HCT116 (cell line): ENCODE results near the gene TMA7. TPM values are rescaled to one million over a fixed set of nuclear protein-coding genes. Genes with fewer than 3 reads are reported as not detected.
A peak's percentile ranks its signal among the peaks of the same experiment; 100 is the strongest.

Experiments
- ATAC-seq: fragments of 200-7000 bp; cut with Tn5 transposase; 2 replicates; pipeline ENCODE4 v1.9.1; 2020; ENCODE audit warnings: mild to moderate bottlenecking, moderate library complexity
- BruUV-seq: library from RNA; stranded (reverse); fragments of 400-500 nt; replicated peaks from 2 replicates; lab custom pipeline; 2021; lab: Mats Ljungman, UMichigan
- CTCF ChIA-PET: fragments of 300-600 bp; sonication (Branson Sonifier 250); formaldehyde crosslinking; loops from one replicate; lab custom pipeline; 2021; ENCODE audit warnings: antibody characterized with exemption; lab: Charles Lee
- POLR2A ChIA-PET: fragments of 300-600, 350-600 bp; sonication (Branson Sonifier 250); formaldehyde crosslinking; loops from one replicate; lab custom pipeline; 2021; ENCODE audit warnings: antibody characterized with exemption; lab: Charles Lee
- RAD21 ChIA-PET, 2 experiments: fragments of 300-600 bp; sonication (Branson Sonifier 250); formaldehyde crosslinking; loops; one replicate each; lab custom pipeline; 2023; ENCODE audit warnings: low total read pairs in 2 of 2; ENCODE audit not compliant: uncharacterized antibody in 2 of 2, unreplicated experiment in 2 of 2, low non-redundant PET in 1 of 2; lab: Charles Lee
- DNase-seq: peaks from one replicate; pipeline ENCODE4 v3.0.0-alpha.2; 2010; ENCODE audit warnings: low read depth, low spot score
- H2AFZ ChIP-seq: fragments of 200-600 bp; shearing (Covaris generic), sonication (generic); 2 replicates; pipeline ENCODE4 v1.6.1; 2017; ENCODE audit warnings: low read depth, mixed run types, mixed read lengths, antibody characterized with exemption, low read length; ENCODE audit not compliant: poor library complexity, severe bottlenecking
- H3K27ac ChIP-seq: 2 replicates; pipeline ENCODE4 v1.5.1; 2012; ENCODE audit warnings: low read depth, low read length
- H3K27me3 ChIP-seq: fragments of 200-600 bp; sonication (generic); 2 replicates; pipeline ENCODE4 v1.6.1; 2016; ENCODE audit warnings: mixed run types, low read length, mixed read lengths; ENCODE audit not compliant: insufficient read depth
- H3K36me3 ChIP-seq, 2 experiments: fragments of 200-500 bp in 1 of 2; fragments of 200-600 bp in 1 of 2; sonication (Bioruptor generic) in 1 of 2; sonication (generic) in 1 of 2; 2 replicates each; pipeline versions ENCODE4 v1.5.1 to v1.6.1; 2014 to 2016; ENCODE audit warnings: low read length in 2 of 2, inconsistent platforms in 1 of 2, mixed read lengths in 1 of 2, mixed run types in 1 of 2; ENCODE audit not compliant: insufficient read depth in 2 of 2, control insufficient read depth in 1 of 2
- H3K4me1 ChIP-seq, 2 experiments: fragments of 200-600 bp in 1 of 2; sonication (generic) in 1 of 2; 2 replicates each; pipeline versions ENCODE4 v1.5.1 to v1.6.1; 2012 to 2017; ENCODE audit warnings: low read length in 2 of 2, inconsistent platforms in 1 of 2, mild to moderate bottlenecking in 1 of 2, mixed read lengths in 1 of 2, mixed run types in 1 of 2, moderate library complexity in 1 of 2; ENCODE audit not compliant: insufficient read depth in 2 of 2, control insufficient read depth in 1 of 2
- H3K4me2 ChIP-seq: fragments of 200-600 bp; sonication (generic); 2 replicates; pipeline ENCODE4 v1.6.1; 2017; ENCODE audit warnings: mixed run types, low read length, mixed read lengths
- H3K4me3 ChIP-seq, 2 experiments: fragments of 200-600 bp in 1 of 2; sonication (generic) in 1 of 2; replicated peaks in 1 of 2; 2 replicates each; pipeline ENCODE4 v1.5.1; 2011 to 2016; ENCODE audit warnings: low read length in 2 of 2, control low read depth in 1 of 2, low read depth in 1 of 2, mild to moderate bottlenecking in 1 of 2, mixed read lengths in 1 of 2, mixed run types in 1 of 2
- H3K79me2 ChIP-seq: fragments of 200-600 bp; sonication (generic); 2 replicates; pipeline ENCODE4 v1.6.1; 2017; ENCODE audit warnings: mild to moderate bottlenecking, mixed run types, low read length, moderate library complexity, mixed read lengths; ENCODE audit not compliant: insufficient read depth
- H3K9ac ChIP-seq: fragments of 200-600 bp; sonication (generic); 2 replicates; pipeline ENCODE4 v1.6.1; 2016; ENCODE audit warnings: low read length, mixed read lengths
- H3K9me2 ChIP-seq: fragments of 200-600 bp; sonication (generic), shearing (Covaris generic); 2 replicates; pipeline ENCODE4 v1.6.1; 2017; ENCODE audit warnings: mixed run types, mild to moderate bottlenecking, moderate library complexity; ENCODE audit not compliant: insufficient read depth
- H3K9me3 ChIP-seq, 2 experiments: fragments of 200-500 bp in 1 of 2; fragments of 200-600 bp in 1 of 2; sonication (Bioruptor generic) in 1 of 2; sonication (generic) in 1 of 2; 2 replicates each; pipeline ENCODE4 v1.6.1; 2014 to 2017; ENCODE audit warnings: low read length in 2 of 2, mixed read lengths in 2 of 2, inconsistent platforms in 1 of 2, low read depth in 1 of 2, mild to moderate bottlenecking in 1 of 2, mixed run types in 1 of 2, moderate library complexity in 1 of 2; ENCODE audit not compliant: control insufficient read depth in 1 of 2, insufficient read depth in 1 of 2
- H4K20me1 ChIP-seq: fragments of 200-600 bp; sonication (generic), shearing (Covaris generic); 2 replicates; pipeline ENCODE4 v1.6.1; 2017; ENCODE audit warnings: mixed run types, mild to moderate bottlenecking, moderate library complexity; ENCODE audit not compliant: insufficient read depth
- CTCF ChIP-seq, 3 experiments: fragments of 200-600 bp in 1 of 3; sonication (generic) in 1 of 3; IDR thresholded peaks in 2 of 3; conservative IDR thresholded peaks in 1 of 3; 2 replicates each; pipeline ENCODE4 v1.5.1; 2012 to 2017; ENCODE audit warnings: low read depth in 2 of 3, low read length in 2 of 3, antibody characterized with exemption in 1 of 3, borderline replicate concordance in 1 of 3, control low read depth in 1 of 3, mild to moderate bottlenecking in 1 of 3, mixed read lengths in 1 of 3, mixed run types in 1 of 3, moderate library complexity in 1 of 3; ENCODE audit not compliant: insufficient read depth in 1 of 3
- ELF1 ChIP-seq: IDR thresholded peaks from 2 replicates; pipeline ENCODE4 v1.6.1; 2012; ENCODE audit warnings: low read depth, borderline replicate concordance
- FOSL1 ChIP-seq: IDR thresholded peaks from 2 replicates; pipeline ENCODE4 v1.6.1; 2012; ENCODE audit warnings: low read depth
- JUND ChIP-seq: IDR thresholded peaks from 2 replicates; pipeline ENCODE4 v1.6.1; 2012
- POLR2AphosphoS5 ChIP-seq: IDR thresholded peaks from 2 replicates; pipeline ENCODE4 v1.6.1; 2011; ENCODE audit warnings: mild to moderate bottlenecking, low read depth, low read length, moderate library complexity
- SP1 ChIP-seq: IDR thresholded peaks from 2 replicates; pipeline ENCODE4 v1.6.1; 2012; ENCODE audit warnings: low read depth
- SRF ChIP-seq: IDR thresholded peaks from 2 replicates; pipeline ENCODE4 v1.6.1; 2012; ENCODE audit warnings: low read depth
- YY1 ChIP-seq: IDR thresholded peaks from 2 replicates; pipeline ENCODE4 v1.6.1; 2011; ENCODE audit warnings: low read length, low read depth, moderate library complexity, mild to moderate bottlenecking; ENCODE audit not compliant: insufficient replicate concordance; ENCODE audit errors: extremely low read depth
- ZBTB33 ChIP-seq: IDR thresholded peaks from 2 replicates; pipeline ENCODE4 v1.6.1; 2011; ENCODE audit warnings: mild to moderate bottlenecking, low read length, moderate library complexity; ENCODE audit not compliant: insufficient replicate concordance; ENCODE audit errors: extremely low read depth
- ZNF274 ChIP-seq: fragments of 200-500 bp; sonication (Bioruptor generic); IDR thresholded peaks from 2 replicates; pipeline ENCODE4 v1.6.1; 2014; ENCODE audit warnings: mild to moderate bottlenecking, low read depth, low read length, inconsistent platforms
- intact Hi-C: fragments of 100-400 bp; cut with micrococcal nuclease; formaldehyde crosslinking; loops from 2 replicates; pipeline ENCODE4 v1.10.0; 2022
- total RNA-seq: library from RNA; stranded (reverse); gene quantifications from one replicate; pipeline ENCODE4 v1.2.1, GENCODE V29; 2021; ENCODE audit not compliant: unreplicated experiment
- TF ChIP-seq, protein P1 (sequence below): IDR thresholded peaks from 2 replicates; pipeline ENCODE4 v1.6.1; 2012; ENCODE audit warnings: low read depth

Gene TMA7
- total RNA-seq, 1 experiment from 2014 or later = 334 TPM

DNA sequence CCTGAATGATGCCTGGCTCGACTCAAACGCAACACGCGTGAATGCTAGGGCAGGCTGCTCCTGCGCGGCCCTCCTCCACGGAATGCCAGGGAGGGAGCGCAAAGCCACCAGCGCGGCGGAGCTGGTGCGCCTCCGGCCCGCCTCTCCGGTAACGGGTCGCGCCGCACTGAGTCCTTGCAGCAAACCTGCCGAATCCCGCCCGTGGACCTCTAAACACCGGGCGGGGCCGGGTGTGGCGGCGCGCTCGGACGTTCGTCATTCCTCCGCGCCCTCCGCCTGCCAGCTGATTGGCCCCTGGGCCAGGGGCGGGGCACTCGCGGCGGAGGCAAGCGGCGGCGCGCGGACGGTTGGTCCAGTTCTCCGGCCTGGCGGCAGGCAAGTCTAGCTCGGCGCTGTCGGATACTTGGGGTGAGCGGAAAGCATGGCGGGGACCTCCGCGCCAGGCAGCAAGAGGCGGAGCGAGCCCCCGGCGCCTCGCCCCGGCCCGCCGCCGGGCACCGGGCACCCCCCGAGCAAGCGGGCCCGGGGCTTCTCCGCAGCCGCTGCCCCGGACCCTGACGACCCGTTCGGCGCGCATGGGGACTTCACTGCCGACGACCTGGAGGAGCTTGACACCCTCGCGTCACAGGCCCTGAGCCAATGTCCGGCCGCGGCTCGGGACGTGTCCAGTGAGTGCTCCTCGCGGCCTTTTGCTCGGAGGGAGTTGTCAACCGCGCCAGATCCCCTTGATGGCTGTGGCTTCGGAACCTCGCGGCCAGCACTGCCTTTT, 6.6 kb downstream of the TMA7 start, which contains the start of gene ATRIP (continued):
- TF ChIP-seq YY1 = peak; percentile 70
- no peak for TF ChIP-seq CTCF (IDR thresholded peaks at IDR 0.05 in 2 of 3, conservative IDR thresholded peaks at IDR 0.05 in 1 of 3; ENCODE audit: borderline replicate concordance in 1 of 3, insufficient read depth in 1 of 3, low read depth in 2 of 3, low read length in 2 of 3)
- no peak for TF ChIP-seq JUND
- TF ChIP-seq, protein P1, sequence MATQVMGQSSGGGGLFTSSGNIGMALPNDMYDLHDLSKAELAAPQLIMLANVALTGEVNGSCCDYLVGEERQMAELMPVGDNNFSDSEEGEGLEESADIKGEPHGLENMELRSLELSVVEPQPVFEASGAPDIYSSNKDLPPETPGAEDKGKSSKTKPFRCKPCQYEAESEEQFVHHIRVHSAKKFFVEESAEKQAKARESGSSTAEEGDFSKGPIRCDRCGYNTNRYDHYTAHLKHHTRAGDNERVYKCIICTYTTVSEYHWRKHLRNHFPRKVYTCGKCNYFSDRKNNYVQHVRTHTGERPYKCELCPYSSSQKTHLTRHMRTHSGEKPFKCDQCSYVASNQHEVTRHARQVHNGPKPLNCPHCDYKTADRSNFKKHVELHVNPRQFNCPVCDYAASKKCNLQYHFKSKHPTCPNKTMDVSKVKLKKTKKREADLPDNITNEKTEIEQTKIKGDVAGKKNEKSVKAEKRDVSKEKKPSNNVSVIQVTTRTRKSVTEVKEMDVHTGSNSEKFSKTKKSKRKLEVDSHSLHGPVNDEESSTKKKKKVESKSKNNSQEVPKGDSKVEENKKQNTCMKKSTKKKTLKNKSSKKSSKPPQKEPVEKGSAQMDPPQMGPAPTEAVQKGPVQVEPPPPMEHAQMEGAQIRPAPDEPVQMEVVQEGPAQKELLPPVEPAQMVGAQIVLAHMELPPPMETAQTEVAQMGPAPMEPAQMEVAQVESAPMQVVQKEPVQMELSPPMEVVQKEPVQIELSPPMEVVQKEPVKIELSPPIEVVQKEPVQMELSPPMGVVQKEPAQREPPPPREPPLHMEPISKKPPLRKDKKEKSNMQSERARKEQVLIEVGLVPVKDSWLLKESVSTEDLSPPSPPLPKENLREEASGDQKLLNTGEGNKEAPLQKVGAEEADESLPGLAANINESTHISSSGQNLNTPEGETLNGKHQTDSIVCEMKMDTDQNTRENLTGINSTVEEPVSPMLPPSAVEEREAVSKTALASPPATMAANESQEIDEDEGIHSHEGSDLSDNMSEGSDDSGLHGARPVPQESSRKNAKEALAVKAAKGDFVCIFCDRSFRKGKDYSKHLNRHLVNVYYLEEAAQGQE = no peak
- TF ChIP-seq FOSL1 = no peak
- TF ChIP-seq ELF1 = no peak

DNA sequence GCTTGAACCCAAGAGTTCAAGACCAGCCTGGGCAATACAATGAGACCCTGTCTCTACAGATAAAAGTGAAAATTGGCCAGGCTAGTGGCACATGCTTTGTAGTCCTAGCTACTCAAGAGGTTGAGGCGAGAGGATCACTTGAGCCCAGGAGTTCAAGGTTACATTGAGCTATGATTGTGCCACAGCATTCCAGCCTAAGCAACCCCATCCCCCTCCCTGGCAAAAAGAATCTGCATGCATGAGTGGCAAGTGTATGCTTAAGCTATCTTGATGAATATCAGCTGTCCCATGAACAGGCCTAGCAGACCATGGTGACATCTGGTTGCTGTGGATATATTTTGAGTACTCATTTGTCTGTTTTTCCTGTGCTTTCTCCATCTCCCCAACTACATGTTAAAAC, 11.2 kb downstream of the TMA7 start:
- Histone ChIP-seq H3K9ac (no peak overlapping the region), H2AFZ (no peak overlapping the region), H3K79me2 (peaks cover 23% of the 10 kb centered on the region), H3K27me3 (no peaks in the 10 kb centered on the region), H4K20me1 (no peaks in the 10 kb centered on the region), H3K9me3 (no peaks in the 10 kb centered on the region), H3K4me1 (peaks cover 4 to 13% of the 10 kb centered on the region in 2 experiments; a peak in 3 of 4 replicates), H3K36me3 (peaks cover 8 to 44% of the 10 kb centered on the region in 2 experiments), H3K9me2 (no peaks in the 10 kb centered on the region), H3K27ac (no peak overlapping the region), H3K4me3 (no peak overlapping the region), H3K4me2 (no peak overlapping the region)
- no peak for ATAC-seq
- CTCF ChIA-PET = interaction anchor here (3.2 kb wide), 1 partner anchor 15 kb away, joined by 11 read pairs; no protein-coding TSS in a partner anchor
- POLR2A ChIA-PET = no interaction called here
- no peak for DNase-seq
- intact Hi-C loops = no loop called here
- BruUV-seq = no TSS peak
- RAD21 ChIA-PET = no interaction called here
- TF ChIP-seq SP1 (no peak), ELF1 (no peak), POLR2AphosphoS5 (no peak), YY1 (no peak), ZBTB33 (no peak), CTCF (IDR thresholded peaks at IDR 0.05 in 2 of 3, conservative IDR thresholded peaks at IDR 0.05 in 1 of 3; ENCODE audit: borderline replicate concordance in 1 of 3, insufficient read depth in 1 of 3, low read depth in 2 of 3, low read length in 2 of 3) (no peak), ZNF274 (no peak), SRF (no peak)
